Measurements from ENCODE around the gene CAPS. TPM values are rescaled to one million over a fixed set of nuclear protein-coding genes. Genes with fewer than 3 reads are reported as not detected.

The CAPS gene
- total RNA-seq, 1 experiment from 2014 or later = 2.3 TPM

DNA sequence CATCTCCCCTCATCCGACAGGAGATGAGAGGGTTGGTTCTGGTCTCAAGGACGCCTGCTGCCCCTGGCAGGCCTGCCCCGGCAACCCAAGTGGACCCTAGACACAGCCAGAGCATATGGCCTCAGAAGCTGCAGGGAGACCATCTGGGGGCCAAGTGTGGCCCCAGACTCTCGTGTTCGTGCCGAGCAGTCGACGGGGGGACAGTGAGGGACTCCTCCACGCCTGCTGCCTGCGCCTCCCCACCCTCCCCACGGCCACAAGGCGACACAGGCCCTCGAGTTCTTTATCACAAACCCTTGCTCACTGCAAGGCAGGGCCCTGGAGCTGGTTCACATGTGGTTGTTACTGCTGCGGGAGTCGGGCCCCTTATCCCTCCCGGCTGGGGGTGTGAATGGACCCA, 9.3 kb downstream of the CAPS start:
- H3K36me3 Mint-ChIP-seq (ENCODE audit: insufficient read depth in 1 of 3, low read depth in 3 of 3) = peaks cover 42 to 89% (median 81%) of the 10 kb centered on the region in 3 experiments
- peaks cover 3% of the 10 kb centered on the region for H4K20me1 ChIP-seq (ENCODE audit: control insufficient read depth, insufficient read depth, insufficient read length)
- no peak overlapping the region for H2BK15ac ChIP-seq (ENCODE audit: low read depth, low read length)
- no peak overlapping the region for H4K91ac ChIP-seq (ENCODE audit: insufficient read length, low read depth, low read length)
- no peak for DNase-seq
- H3K4me1 Mint-ChIP-seq = no peaks in the 10 kb centered on the region
- no peak overlapping the region for H2BK12ac ChIP-seq (ENCODE audit: insufficient read length, low read depth, low read length)
- TF ChIP-seq, protein P1, sequence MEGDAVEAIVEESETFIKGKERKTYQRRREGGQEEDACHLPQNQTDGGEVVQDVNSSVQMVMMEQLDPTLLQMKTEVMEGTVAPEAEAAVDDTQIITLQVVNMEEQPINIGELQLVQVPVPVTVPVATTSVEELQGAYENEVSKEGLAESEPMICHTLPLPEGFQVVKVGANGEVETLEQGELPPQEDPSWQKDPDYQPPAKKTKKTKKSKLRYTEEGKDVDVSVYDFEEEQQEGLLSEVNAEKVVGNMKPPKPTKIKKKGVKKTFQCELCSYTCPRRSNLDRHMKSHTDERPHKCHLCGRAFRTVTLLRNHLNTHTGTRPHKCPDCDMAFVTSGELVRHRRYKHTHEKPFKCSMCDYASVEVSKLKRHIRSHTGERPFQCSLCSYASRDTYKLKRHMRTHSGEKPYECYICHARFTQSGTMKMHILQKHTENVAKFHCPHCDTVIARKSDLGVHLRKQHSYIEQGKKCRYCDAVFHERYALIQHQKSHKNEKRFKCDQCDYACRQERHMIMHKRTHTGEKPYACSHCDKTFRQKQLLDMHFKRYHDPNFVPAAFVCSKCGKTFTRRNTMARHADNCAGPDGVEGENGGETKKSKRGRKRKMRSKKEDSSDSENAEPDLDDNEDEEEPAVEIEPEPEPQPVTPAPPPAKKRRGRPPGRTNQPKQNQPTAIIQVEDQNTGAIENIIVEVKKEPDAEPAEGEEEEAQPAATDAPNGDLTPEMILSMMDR (conservative IDR thresholded peaks at IDR 0.05) = no peak
- no peak overlapping the region for H2BK5ac ChIP-seq (ENCODE audit: insufficient read length, low read length)
- WGBS (ENCODE audit: extremely low coverage, insufficient read length, low lambda C conversion rate) = no CpG with 5 or more reads among the region's 16 CpGs
- H3K4me3 Mint-ChIP-seq = no peak overlapping the region
- H2AK5ac ChIP-seq (ENCODE audit: insufficient read length, low read length) = no peak overlapping the region
- no peaks in the 10 kb centered on the region for H3K9me3 Mint-ChIP-seq
- H3K4me1 ChIP-seq (ENCODE audit: insufficient read depth, low read length) = no peaks in the 10 kb centered on the region
- no peak overlapping the region for H3K27ac Mint-ChIP-seq
- no peak overlapping the region for H3K18ac ChIP-seq (ENCODE audit: insufficient read length, low read depth, low read length)
- H4K8ac ChIP-seq (replicated peaks; ENCODE audit: insufficient read length, low read depth, low read length) = no peak overlapping the region
- H2BK120ac ChIP-seq (ENCODE audit: low read depth, low read length, poor library complexity, severe bottlenecking) = no peak overlapping the region
- no peak overlapping the region for H2BK20ac ChIP-seq (ENCODE audit: low read depth, low read length, poor library complexity, severe bottlenecking)
- no peaks in the 10 kb centered on the region for H3K79me2 ChIP-seq (ENCODE audit: insufficient read depth, low read length)
- H3K23ac ChIP-seq (ENCODE audit: insufficient read length, low read depth, low read length) = no peak overlapping the region
- no peak overlapping the region for H4K5ac ChIP-seq (ENCODE audit: insufficient read length, low read depth, low read length)
- H2AFZ ChIP-seq (ENCODE audit: low read length) = no peak overlapping the region
- H3K9me3 ChIP-seq (ENCODE audit: control insufficient read depth, low read depth, low read length) = no peaks in the 10 kb centered on the region
- H3K56ac ChIP-seq (ENCODE audit: insufficient read length, low read depth, low read length) = no peak overlapping the region
- no peaks in the 10 kb centered on the region for H3K27me3 Mint-ChIP-seq (ENCODE audit: low read depth)
- no peak overlapping the region for H3K4me2 ChIP-seq (ENCODE audit: insufficient read depth, insufficient read length, low read length)
- no peaks in the 10 kb centered on the region for H3K27me3 ChIP-seq (ENCODE audit: insufficient read depth, low read length)
- H3K4ac ChIP-seq (ENCODE audit: low read depth, low read length) = no peak overlapping the region
- H3K14ac ChIP-seq (ENCODE audit: insufficient read depth, low read length) = no peak overlapping the region
- no peak overlapping the region for H3T11ph ChIP-seq (ENCODE audit: low read length)
- no peak overlapping the region for H3K9ac ChIP-seq (ENCODE audit: extremely low read depth, insufficient read length, low read length)
- H3K79me1 ChIP-seq (ENCODE audit: insufficient read depth, low read depth, low read length, poor library complexity, severe bottlenecking) = no peaks in the 10 kb centered on the region
- no peak overlapping the region for H3K27ac ChIP-seq (ENCODE audit: insufficient read length, low read depth, low read length)
- H3K23me2 ChIP-seq (ENCODE audit: insufficient read length, low read depth, low read length, poor library complexity, severe bottlenecking) = no peaks in the 10 kb centered on the region
